ENCODE data around the gene SLC17A2.
"Not testable (repeated sequence)": the region's sequence is repeated elsewhere in the genome, so short reads cannot be mapped to it uniquely, and the experiment has no call there.

The SLC17A2 gene

GRCh38 chr6:25947492-25947891 is 17.0 kb upstream of the SLC17A2 start:
- not testable (repeated sequence) for H3K27ac ChIP-seq (ENCODE audit: low read depth, low read length)

DNA sequence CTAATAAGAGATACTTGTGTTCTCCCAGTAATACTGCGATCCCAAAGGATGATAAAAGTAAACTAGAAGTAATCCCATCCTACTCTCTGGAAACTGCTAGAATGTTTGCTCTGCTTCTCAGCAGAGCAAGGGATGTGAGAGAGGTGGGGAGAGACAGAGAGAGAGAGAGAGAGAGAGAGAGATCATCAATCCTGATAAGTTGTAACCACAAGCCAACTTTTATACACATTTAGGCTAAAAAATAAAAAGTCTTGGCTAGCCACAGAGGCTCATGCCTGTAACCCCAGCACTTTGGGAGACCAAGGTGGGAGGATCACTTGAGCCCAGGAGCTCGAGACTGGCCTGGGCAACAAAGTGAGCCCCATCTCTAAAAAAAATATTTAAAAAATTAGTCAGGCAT is 16.1 kb upstream of the SLC17A2 start:
- H3K4me1 ChIP-seq (ENCODE audit: control insufficient read depth, insufficient read depth, low read length) = no peaks in the 10 kb centered on the region
- no peaks in the 10 kb centered on the region for H3K36me3 ChIP-seq (ENCODE audit: control insufficient read depth, insufficient read depth, low read length)
- H3K4me3 ChIP-seq (ENCODE audit: low read length) = no peak overlapping the region
- H3K27ac ChIP-seq (ENCODE audit: low read depth, low read length) = no peak overlapping the region
- H3K9ac ChIP-seq (ENCODE audit: low read length) = no peak overlapping the region
- peaks cover 2% of the 10 kb centered on the region for H3K27me3 ChIP-seq (ENCODE audit: control insufficient read depth, insufficient read depth, low read length)

More at GRCh38 chr6:25947492-25947891, 17.0 kb upstream of the SLC17A2 start:
- not testable (repeated sequence) for H3K9ac ChIP-seq (ENCODE audit: low read length); H3K36me3 ChIP-seq (ENCODE audit: control insufficient read depth, insufficient read depth, low read length); H3K4me3 ChIP-seq (ENCODE audit: low read length); H3K4me1 ChIP-seq (ENCODE audit: control insufficient read depth, insufficient read depth, low read length); H3K27me3 ChIP-seq (ENCODE audit: control insufficient read depth, insufficient read depth, low read length)

GRCh38 chr6:25945738-25946137 is 15.2 kb upstream of the SLC17A2 start:
- not testable (repeated sequence) for H3K27ac ChIP-seq (ENCODE audit: low read depth, low read length); H3K4me3 ChIP-seq (ENCODE audit: low read length); H3K9ac ChIP-seq (ENCODE audit: low read length); H3K27me3 ChIP-seq (ENCODE audit: control insufficient read depth, insufficient read depth, low read length); H3K4me1 ChIP-seq (ENCODE audit: control insufficient read depth, insufficient read depth, low read length); H3K36me3 ChIP-seq (ENCODE audit: control insufficient read depth, insufficient read depth, low read length)

DNA sequence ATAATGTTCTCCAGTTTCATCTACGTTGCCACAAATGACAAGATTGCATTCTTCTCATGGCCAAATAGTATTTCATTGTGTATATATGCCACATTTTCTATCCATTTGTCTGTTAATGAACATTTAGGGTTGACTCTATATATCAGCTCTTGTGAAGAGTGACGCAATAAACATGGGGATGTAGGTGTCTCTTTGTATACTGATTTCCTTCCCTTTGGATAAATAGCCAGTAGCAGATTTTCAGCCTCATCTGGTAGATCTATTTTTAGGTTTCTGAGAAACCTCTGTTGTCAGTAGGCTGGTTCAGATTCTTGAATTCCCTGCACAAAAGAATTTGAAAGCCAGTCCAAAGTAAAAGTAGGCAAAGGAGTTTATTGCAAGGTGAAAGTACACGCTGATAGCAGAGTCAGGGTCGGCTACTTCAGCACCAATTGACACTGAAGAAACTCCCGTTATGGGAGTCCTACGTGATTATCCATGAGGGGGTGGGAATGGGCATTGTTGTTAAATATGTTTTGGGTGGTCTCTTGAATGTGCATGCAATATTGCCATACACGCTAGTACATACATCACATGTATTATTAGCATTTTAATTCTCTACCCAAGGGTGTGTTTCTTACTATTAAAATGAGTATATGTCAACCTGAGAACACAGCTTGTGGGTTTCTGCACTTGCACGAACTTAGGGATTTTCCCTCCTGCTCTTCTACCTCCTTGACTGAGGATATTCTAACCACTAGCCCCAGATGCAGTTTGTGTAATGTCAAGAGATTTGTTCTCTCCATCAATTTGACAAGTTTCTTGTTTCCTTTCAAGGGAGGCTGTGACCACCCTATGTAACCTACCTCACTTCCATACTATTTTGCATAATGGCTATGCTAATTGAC is 14.4 kb upstream of the SLC17A2 start:
- no peak overlapping the region for H3K4me3 ChIP-seq (ENCODE audit: low read length)

DNA sequence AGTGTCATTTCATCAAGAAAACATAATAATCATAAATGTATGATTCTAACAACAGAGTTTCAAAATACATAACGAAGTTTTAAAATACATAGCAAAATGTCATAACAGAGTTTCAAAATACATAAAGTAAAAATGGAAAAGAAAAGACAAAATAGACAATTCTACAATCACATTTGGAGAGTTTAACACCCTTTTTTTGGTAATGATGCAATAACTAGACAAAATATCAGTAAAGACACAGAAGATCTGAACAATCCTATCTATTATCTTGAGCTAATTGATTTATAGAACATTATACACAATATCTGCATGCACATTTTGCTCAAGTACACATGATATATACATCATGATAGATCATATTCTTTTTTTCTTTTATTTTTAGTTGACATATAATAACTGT is 13.4 kb upstream of the SLC17A2 start:
- Histone ChIP-seq H3K4me1 (ENCODE audit: control insufficient read depth, insufficient read depth, low read length) (no peaks in the 10 kb centered on the region), H3K27me3 (ENCODE audit: control insufficient read depth, insufficient read depth, low read length) (peaks cover 2% of the 10 kb centered on the region), H3K4me3 (ENCODE audit: low read length) (no peak overlapping the region), H3K9ac (ENCODE audit: low read length) (no peak overlapping the region), H3K27ac (ENCODE audit: low read depth, low read length) (no peak overlapping the region), H3K36me3 (ENCODE audit: control insufficient read depth, insufficient read depth, low read length) (no peaks in the 10 kb centered on the region)

More for the DNA sequence above, 14.4 kb upstream of the SLC17A2 start:
- Histone ChIP-seq H3K36me3 (ENCODE audit: control insufficient read depth, insufficient read depth, low read length) (no peaks in the 10 kb centered on the region), H3K27ac (ENCODE audit: low read depth, low read length) (no peak overlapping the region), H3K4me1 (ENCODE audit: control insufficient read depth, insufficient read depth, low read length) (no peaks in the 10 kb centered on the region), H3K9ac (ENCODE audit: low read length) (no peak overlapping the region), H3K27me3 (ENCODE audit: control insufficient read depth, insufficient read depth, low read length) (peaks cover 2% of the 10 kb centered on the region)

- H3K4me1 ChIP-seq (ENCODE audit: control insufficient read depth, insufficient read depth, low read length) = no peaks in the 10 kb centered on the region
- H3K27ac ChIP-seq (ENCODE audit: low read depth, low read length) = no peak overlapping the region
- no peak overlapping the region for H3K4me3 ChIP-seq (ENCODE audit: low read length)
- no peaks in the 10 kb centered on the region for H3K36me3 ChIP-seq (ENCODE audit: control insufficient read depth, insufficient read depth, low read length)
- H3K9ac ChIP-seq (ENCODE audit: low read length) = no peak overlapping the region
- peaks cover 2% of the 10 kb centered on the region for H3K27me3 ChIP-seq (ENCODE audit: control insufficient read depth, insufficient read depth, low read length)
These were observed 12.2 kb upstream of the SLC17A2 start for GRCh38 chr6:25942561-25943147.

GRCh38 chr6:25939593-25939992 is 9.1 kb upstream of the SLC17A2 start:
- Histone ChIP-seq H3K4me1 (ENCODE audit: control insufficient read depth, insufficient read depth, low read length) (no peaks in the 10 kb centered on the region), H3K27me3 (ENCODE audit: control insufficient read depth, insufficient read depth, low read length) (peaks cover 2% of the 10 kb centered on the region), H3K27ac (ENCODE audit: low read depth, low read length) (no peak overlapping the region), H3K36me3 (ENCODE audit: control insufficient read depth, insufficient read depth, low read length) (no peaks in the 10 kb centered on the region), H3K4me3 (ENCODE audit: low read length) (no peak overlapping the region), H3K9ac (ENCODE audit: low read length) (no peak overlapping the region)

- Histone ChIP-seq H3K4me1 (ENCODE audit: control insufficient read depth, insufficient read depth, low read length) (no peaks in the 10 kb centered on the region), H3K9ac (ENCODE audit: low read length) (no peak overlapping the region), H3K36me3 (ENCODE audit: control insufficient read depth, insufficient read depth, low read length) (no peaks in the 10 kb centered on the region), H3K27ac (ENCODE audit: low read depth, low read length) (no peak overlapping the region), H3K4me3 (ENCODE audit: low read length) (no peak overlapping the region), H3K27me3 (ENCODE audit: control insufficient read depth, insufficient read depth, low read length) (no peaks in the 10 kb centered on the region)
These were observed 5.5 kb upstream of the SLC17A2 start for GRCh38 chr6:25935953-25936352.

GRCh38 chr6:25934735-25935313 is 4.3 kb upstream of the SLC17A2 start:
- H3K36me3 ChIP-seq (ENCODE audit: control insufficient read depth, insufficient read depth, low read length) = no peaks in the 10 kb centered on the region
- H3K27me3 ChIP-seq (ENCODE audit: control insufficient read depth, insufficient read depth, low read length) = no peaks in the 10 kb centered on the region
- H3K9ac ChIP-seq (ENCODE audit: low read length) = no peak overlapping the region
- H3K27ac ChIP-seq (ENCODE audit: low read depth, low read length) = no peak overlapping the region
- no peak overlapping the region for H3K4me3 ChIP-seq (ENCODE audit: low read length)
- H3K4me1 ChIP-seq (ENCODE audit: control insufficient read depth, insufficient read depth, low read length) = no peaks in the 10 kb centered on the region

- Histone ChIP-seq H3K36me3 (ENCODE audit: control insufficient read depth, insufficient read depth, low read length) (no peaks in the 10 kb centered on the region), H3K9ac (ENCODE audit: low read length) (no peak overlapping the region), H3K4me3 (ENCODE audit: low read length) (no peak overlapping the region), H3K4me1 (ENCODE audit: control insufficient read depth, insufficient read depth, low read length) (no peaks in the 10 kb centered on the region), H3K27me3 (ENCODE audit: control insufficient read depth, insufficient read depth, low read length) (no peaks in the 10 kb centered on the region), H3K27ac (ENCODE audit: low read depth, low read length) (no peak overlapping the region)
These were observed 3.7 kb upstream of the SLC17A2 start for GRCh38 chr6:25934156-25934555.

GRCh38 chr6:25931411-25931709 is 869 bp upstream of the SLC17A2 start:
- H3K36me3 ChIP-seq (ENCODE audit: control insufficient read depth, insufficient read depth, low read length) = no peaks in the 10 kb centered on the region
- H3K4me3 ChIP-seq (ENCODE audit: low read length) = no peak overlapping the region
- no peaks in the 10 kb centered on the region for H3K27me3 ChIP-seq (ENCODE audit: control insufficient read depth, insufficient read depth, low read length)
- H3K27ac ChIP-seq (ENCODE audit: low read depth, low read length) = no peak overlapping the region
- H3K4me1 ChIP-seq (ENCODE audit: control insufficient read depth, insufficient read depth, low read length) = no peaks in the 10 kb centered on the region
- H3K9ac ChIP-seq (ENCODE audit: low read length) = no peak overlapping the region

- not testable (repeated sequence) for H3K4me1 ChIP-seq (ENCODE audit: control insufficient read depth, insufficient read depth, low read length); H3K9ac ChIP-seq (ENCODE audit: low read length); H3K36me3 ChIP-seq (ENCODE audit: control insufficient read depth, insufficient read depth, low read length); H3K27ac ChIP-seq (ENCODE audit: low read depth, low read length); H3K4me3 ChIP-seq (ENCODE audit: low read length); H3K27me3 ChIP-seq (ENCODE audit: control insufficient read depth, insufficient read depth, low read length)
These were observed 706 bp downstream of the SLC17A2 start for GRCh38 chr6:25929785-25930184.
